ENCODE data around the gene PTP4A1.

DNA sequence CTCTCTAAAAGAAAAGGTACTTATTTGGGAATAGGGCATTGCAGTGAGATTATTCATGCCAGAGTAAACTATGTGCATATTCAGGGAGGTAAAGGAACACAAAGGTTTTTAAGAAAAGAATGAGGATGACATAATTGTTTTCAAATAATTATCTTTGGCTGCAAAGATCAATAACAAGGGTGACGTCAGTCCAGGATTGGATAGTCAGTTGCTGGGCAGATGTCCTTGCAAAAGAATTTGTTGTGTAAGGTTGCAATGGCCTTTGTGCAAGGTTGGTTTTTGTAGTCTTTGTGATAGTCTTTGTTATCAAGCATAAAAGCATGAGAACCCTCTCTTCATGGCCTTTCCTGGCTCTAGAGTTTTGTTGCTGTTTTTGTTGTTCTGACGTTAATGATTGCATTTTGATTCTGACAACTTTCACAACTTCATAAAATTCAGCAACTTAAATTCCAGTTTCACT lies 17.7 kb downstream of the PTP4A1 start:
- TF ChIP-seq, protein P1, sequence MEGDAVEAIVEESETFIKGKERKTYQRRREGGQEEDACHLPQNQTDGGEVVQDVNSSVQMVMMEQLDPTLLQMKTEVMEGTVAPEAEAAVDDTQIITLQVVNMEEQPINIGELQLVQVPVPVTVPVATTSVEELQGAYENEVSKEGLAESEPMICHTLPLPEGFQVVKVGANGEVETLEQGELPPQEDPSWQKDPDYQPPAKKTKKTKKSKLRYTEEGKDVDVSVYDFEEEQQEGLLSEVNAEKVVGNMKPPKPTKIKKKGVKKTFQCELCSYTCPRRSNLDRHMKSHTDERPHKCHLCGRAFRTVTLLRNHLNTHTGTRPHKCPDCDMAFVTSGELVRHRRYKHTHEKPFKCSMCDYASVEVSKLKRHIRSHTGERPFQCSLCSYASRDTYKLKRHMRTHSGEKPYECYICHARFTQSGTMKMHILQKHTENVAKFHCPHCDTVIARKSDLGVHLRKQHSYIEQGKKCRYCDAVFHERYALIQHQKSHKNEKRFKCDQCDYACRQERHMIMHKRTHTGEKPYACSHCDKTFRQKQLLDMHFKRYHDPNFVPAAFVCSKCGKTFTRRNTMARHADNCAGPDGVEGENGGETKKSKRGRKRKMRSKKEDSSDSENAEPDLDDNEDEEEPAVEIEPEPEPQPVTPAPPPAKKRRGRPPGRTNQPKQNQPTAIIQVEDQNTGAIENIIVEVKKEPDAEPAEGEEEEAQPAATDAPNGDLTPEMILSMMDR (conservative IDR thresholded peaks at IDR 0.05): no peak
- no peak for TF ChIP-seq ZFX (IDR thresholded peaks at IDR 0.05)
